Measurements from ENCODE around the gene MCTP1.

- TF ChIP-seq GATA2 (IDR thresholded peaks at IDR 0.05; ENCODE audit: low read depth, low read length) (no peak), GATA3 (IDR thresholded peaks at IDR 0.05; ENCODE audit: low read depth, low read length) (no peak)
These were observed 538.8 kb downstream of the MCTP1 start for GRCh38 chr5:94745786-94746730.
